ENCODE data around the gene CREBL2. TPM values are rescaled to one million over a fixed set of nuclear protein-coding genes. Genes with fewer than 3 reads are reported as not detected.

Gene CREBL2
- total and polyA plus RNA-seq, 2 of the 13 experiments (the other 11 are each of a cell fraction or from before 2014, with no cell fraction given), result 6.9 to 8.4 TPM

- H3K79me2 ChIP-seq (ENCODE audit: insufficient read depth, low read length), result no peaks in the 10 kb centered on the region
- H4K20me1 ChIP-seq (ENCODE audit: insufficient read depth, low read length), result no peaks in the 10 kb centered on the region
- POLR2A ChIA-PET, result interaction anchor here (0.6 kb wide), 1 partner anchor 78 kb away, joined by 3 read pairs; no protein-coding TSS in a partner anchor
- 87% methylated on average over 15 of the region's 15 CpGs for WGBS (ENCODE audit: low lambda C conversion rate)
- H3K4me3 ChIP-seq (replicated peaks in 1 of 3; ENCODE audit: insufficient read depth in 1 of 3, low read depth in 2 of 3, low read length in 3 of 3), result no peak overlapping the region
- H3K4me1 ChIP-seq (ENCODE audit: insufficient read depth, low read length), result no peaks in the 10 kb centered on the region
- CTCF ChIA-PET (ENCODE audit: low intra/inter-chr PET ratio, low total read pairs), result no interaction called here
- in situ Hi-C loops (cut with HindIII; ENCODE audit: extremely low pct_ligation_motif_present, low pct_unique_long_range_greater_than_20kb) (no loop called here), intact Hi-C loops (cut with micrococcal nuclease; ENCODE audit: unreplicated experiment) (no loop called here)
- ATAC-seq, result no peak
- no peak for TF ChIP-seq REXO4 (CRISPR knock-in tag; IDR thresholded peaks at IDR 0.05; ENCODE audit: borderline replicate concordance)
- no peak for TF ChIP-seq ARID5B (CRISPR knock-in tag; IDR thresholded peaks at IDR 0.05)
- no peak for TF ChIP-seq MIXL1 (CRISPR knock-in tag; IDR thresholded peaks at IDR 0.05)
- TF ChIP-seq ZNF263 (CRISPR knock-in tag; IDR thresholded peaks at IDR 0.05), result no peak
- no peak for TF ChIP-seq IKZF5 (CRISPR knock-in tag; IDR thresholded peaks at IDR 0.05)
- TF ChIP-seq ZNF660 (CRISPR knock-in tag; IDR thresholded peaks at IDR 0.05; ENCODE audit: borderline replicate concordance, low read depth), result no peak
- TF ChIP-seq, protein P1, sequence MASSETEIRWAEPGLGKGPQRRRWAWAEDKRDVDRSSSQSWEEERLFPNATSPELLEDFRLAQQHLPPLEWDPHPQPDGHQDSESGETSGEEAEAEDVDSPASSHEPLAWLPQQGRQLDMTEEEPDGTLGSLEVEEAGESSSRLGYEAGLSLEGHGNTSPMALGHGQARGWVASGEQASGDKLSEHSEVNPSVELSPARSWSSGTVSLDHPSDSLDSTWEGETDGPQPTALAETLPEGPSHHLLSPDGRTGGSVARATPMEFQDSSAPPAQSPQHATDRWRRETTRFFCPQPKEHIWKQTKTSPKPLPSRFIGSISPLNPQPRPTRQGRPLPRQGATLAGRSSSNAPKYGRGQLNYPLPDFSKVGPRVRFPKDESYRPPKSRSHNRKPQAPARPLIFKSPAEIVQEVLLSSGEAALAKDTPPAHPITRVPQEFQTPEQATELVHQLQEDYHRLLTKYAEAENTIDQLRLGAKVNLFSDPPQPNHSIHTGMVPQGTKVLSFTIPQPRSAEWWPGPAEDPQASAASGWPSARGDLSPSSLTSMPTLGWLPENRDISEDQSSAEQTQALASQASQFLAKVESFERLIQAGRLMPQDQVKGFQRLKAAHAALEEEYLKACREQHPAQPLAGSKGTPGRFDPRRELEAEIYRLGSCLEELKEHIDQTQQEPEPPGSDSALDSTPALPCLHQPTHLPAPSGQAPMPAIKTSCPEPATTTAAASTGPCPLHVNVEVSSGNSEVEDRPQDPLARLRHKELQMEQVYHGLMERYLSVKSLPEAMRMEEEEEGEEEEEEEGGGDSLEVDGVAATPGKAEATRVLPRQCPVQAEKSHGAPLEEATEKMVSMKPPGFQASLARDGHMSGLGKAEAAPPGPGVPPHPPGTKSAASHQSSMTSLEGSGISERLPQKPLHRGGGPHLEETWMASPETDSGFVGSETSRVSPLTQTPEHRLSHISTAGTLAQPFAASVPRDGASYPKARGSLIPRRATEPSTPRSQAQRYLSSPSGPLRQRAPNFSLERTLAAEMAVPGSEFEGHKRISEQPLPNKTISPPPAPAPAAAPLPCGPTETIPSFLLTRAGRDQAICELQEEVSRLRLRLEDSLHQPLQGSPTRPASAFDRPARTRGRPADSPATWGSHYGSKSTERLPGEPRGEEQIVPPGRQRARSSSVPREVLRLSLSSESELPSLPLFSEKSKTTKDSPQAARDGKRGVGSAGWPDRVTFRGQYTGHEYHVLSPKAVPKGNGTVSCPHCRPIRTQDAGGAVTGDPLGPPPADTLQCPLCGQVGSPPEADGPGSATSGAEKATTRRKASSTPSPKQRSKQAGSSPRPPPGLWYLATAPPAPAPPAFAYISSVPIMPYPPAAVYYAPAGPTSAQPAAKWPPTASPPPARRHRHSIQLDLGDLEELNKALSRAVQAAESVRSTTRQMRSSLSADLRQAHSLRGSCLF (CRISPR knock-in tag; IDR thresholded peaks at IDR 0.05; ENCODE audit: borderline replicate concordance), result no peak
- TF ChIP-seq ZNF33A (CRISPR knock-in tag; IDR thresholded peaks at IDR 0.05; ENCODE audit: borderline replicate concordance), result no peak
- TF ChIP-seq ZNF879 (CRISPR knock-in tag; IDR thresholded peaks at IDR 0.05), result no peak
- no peak for TF ChIP-seq ZNF766 (CRISPR knock-in tag; IDR thresholded peaks at IDR 0.05; ENCODE audit: borderline replicate concordance)
- no peaks in the 10 kb centered on the region for H3K9me3 ChIP-seq (ENCODE audit: low read length)
- no peak for FAIRE-seq
- H3K27ac ChIP-seq (ENCODE audit: extremely low read length, insufficient read depth, low read length), result no peak overlapping the region
- no peak overlapping the region for H2AFZ ChIP-seq (ENCODE audit: low read length)
- H3K9ac ChIP-seq (ENCODE audit: insufficient read depth, low read depth, low read length), result no peak overlapping the region
- no TSS peak for BruUV-seq (replicated peaks)
- H3K4me2 ChIP-seq (ENCODE audit: low read depth, low read length), result no peak overlapping the region
- no peak for DNase-seq (ENCODE audit: low spot score)
- H3K36me3 ChIP-seq (replicated peaks in 1 of 2; ENCODE audit: control insufficient read depth in 1 of 2, insufficient read depth in 2 of 2, low read length in 2 of 2), result no peaks in the 10 kb centered on the region
- no peaks in the 10 kb centered on the region for H3K27me3 ChIP-seq (ENCODE audit: control insufficient read depth in 1 of 2, insufficient read depth in 2 of 2, low read length in 2 of 2)
These were observed 52.1 kb downstream of the CREBL2 start for GRCh38 chr12:12663644-12664294.

Measured in HepG2 (cell line).